K562 (cell line): ENCODE results near the gene LLGL2. TPM values are rescaled to one million over a fixed set of nuclear protein-coding genes. Genes with fewer than 3 reads are reported as not detected.

Experiments used
- CHD4 ChIP-seq: fragments of 200-600 bp; sonication (generic); IDR thresholded peaks from 3 replicates; pipeline ENCODE4 v1.6.1; 2012; ENCODE audit warnings: low read depth, mild to moderate bottlenecking, mixed read lengths, low read length, inconsistent platforms; ENCODE audit not compliant: insufficient read depth, insufficient replicate concordance, poor library complexity, severe bottlenecking
- FIP1L1 ChIP-seq: fragments of 200-400 bp; formaldehyde crosslinking; IDR thresholded peaks from 2 replicates; pipeline ENCODE4 v1.6.1; 2018; ENCODE audit warnings: mild to moderate bottlenecking, low read depth, low read length; ENCODE audit not compliant: poor library complexity, severe bottlenecking
- JUN ChIP-seq, 2 experiments: sonication (generic) in 1 of 2; formaldehyde crosslinking in 1 of 2; IDR thresholded peaks; 2 replicates each; pipeline versions ENCODE4 v1.6.1 to v1.8.0; 2012 to 2022; ENCODE audit warnings: borderline replicate concordance in 2 of 2, mild to moderate bottlenecking in 2 of 2, improper control_type of control experiment in 1 of 2, low read depth in 1 of 2, low read length in 1 of 2, missing genetic modification reagents in 1 of 2
- PHF8 ChIP-seq: fragments of 200-600 bp; sonication (generic); IDR thresholded peaks from 2 replicates; pipeline ENCODE4 v1.6.1; 2012; ENCODE audit warnings: mixed run types, mild to moderate bottlenecking, inconsistent platforms, low read length, moderate library complexity, borderline replicate concordance
- RBBP5 ChIP-seq: fragments of 200-600 bp; sonication (generic); IDR thresholded peaks from 2 replicates; pipeline ENCODE4 v1.6.1; 2012; ENCODE audit warnings: borderline replicate concordance, mild to moderate bottlenecking, low read length, control low read depth, inconsistent platforms; ENCODE audit not compliant: insufficient read depth, poor library complexity, severe bottlenecking
- RBFOX2 ChIP-seq: fragments of 200-400 bp; formaldehyde crosslinking; IDR thresholded peaks from 2 replicates; pipeline ENCODE4 v1.6.1; 2017; ENCODE audit warnings: low read depth, mild to moderate bottlenecking, low read length, moderate library complexity
- SAP30 ChIP-seq: fragments of 200-600 bp; sonication (generic); IDR thresholded peaks from 2 replicates; pipeline ENCODE4 v1.6.1; 2012; ENCODE audit warnings: borderline replicate concordance, low read depth, mild to moderate bottlenecking, moderate library complexity, low read length, control low read depth, inconsistent platforms; ENCODE audit not compliant: insufficient read depth, poor library complexity, severe bottlenecking
- TBP ChIP-seq: optimal IDR thresholded peaks from 2 replicates; pipeline ENCODE3; 2011; ENCODE audit warnings: low read depth, low read length, improper control_type of control experiment
- TGIF2 ChIP-seq: sonication (generic); formaldehyde crosslinking; IDR thresholded peaks from 2 replicates; pipeline ENCODE4 v1.8.1; 2022; ENCODE audit warnings: mild to moderate bottlenecking, missing genetic modification reagents, moderate library complexity
- ZBTB7A ChIP-seq: IDR thresholded peaks from 2 replicates; pipeline ENCODE4 v1.6.1; 2011; ENCODE audit warnings: low read depth, mild to moderate bottlenecking, low read length, moderate library complexity, borderline replicate concordance; ENCODE audit not compliant: control insufficient read depth
- ZFX ChIP-seq: sonication (generic); formaldehyde crosslinking; IDR thresholded peaks from 2 replicates; pipeline ENCODE4 v1.8.0; 2022; ENCODE audit warnings: mild to moderate bottlenecking, missing genetic modification reagents, moderate library complexity
- ZNF324 ChIP-seq: fragments of 250-450 bp; sonication (Bioruptor Pico); IDR thresholded peaks from 2 replicates; pipeline ENCODE4 v1.4.0; 2020; ENCODE audit warnings: mild to moderate bottlenecking
- polyA plus RNA-seq, 8 experiments: library from polyadenylated mRNA; depleted of rRNA in 4 of 8; stranded (reverse) in 5 of 8; unstranded in 3 of 8; fragments of >200 nt; fragmentation: Nextera tagmentation in 2 of 8; fragmentation: Illumina TruSeq in 1 of 8; extraction: Ambion mirVana in 2 of 8; extraction: Trizol in 1 of 8; gene quantifications; 2 replicates each; pipeline versions ENCODE4 v1.2.1 to v1.2.3, GENCODE V29; 2011 to 2014; ENCODE audit warnings: inconsistent platforms in 1 of 8, missing spikeins in 1 of 8
- total RNA-seq, 7 experiments: library from RNA; depleted of rRNA in 6 of 7; stranded (reverse); fragments of >200 nt in 6 of 7; fragmentation: Illumina TruSeq in 2 of 7; extraction: Trizol in 2 of 7; gene quantifications; 2 replicates each; pipeline versions ENCODE4 v1.2.1 to v1.2.3, GENCODE V29; 2011 to 2021; ENCODE audit warnings: low replicate concordance in 1 of 7
- TF ChIP-seq, protein P1 (sequence below): sonication (generic); formaldehyde crosslinking; IDR thresholded peaks from 2 replicates; pipeline ENCODE4 v1.9.0; 2022; ENCODE audit warnings: mild to moderate bottlenecking, missing genetic modification reagents
- TF ChIP-seq, protein P2 (sequence below), 2 experiments: IDR thresholded peaks; 2 replicates each; pipeline ENCODE4 v1.6.1; 2011; ENCODE audit warnings: borderline replicate concordance in 1 of 2, control low read depth in 1 of 2, low read depth in 1 of 2, low read length in 1 of 2, mild to moderate bottlenecking in 1 of 2, mixed read lengths in 1 of 2, moderate library complexity in 1 of 2; ENCODE audit not compliant: insufficient read depth in 1 of 2, insufficient read length in 1 of 2, poor library complexity in 1 of 2, severe bottlenecking in 1 of 2; ENCODE audit errors: extremely low read depth in 1 of 2
- TF ChIP-seq, protein P3 (sequence below): sonication (generic); formaldehyde crosslinking; IDR thresholded peaks from 2 replicates; pipeline ENCODE4 v1.8.0; 2022; ENCODE audit warnings: missing genetic modification reagents, mild to moderate bottlenecking, moderate library complexity, borderline replicate concordance
- TF ChIP-seq, protein P4 (sequence below): fragments of 250-450 bp; sonication (Bioruptor Pico); IDR thresholded peaks from 2 replicates; pipeline ENCODE4 v1.9.0; 2021; ENCODE audit warnings: mild to moderate bottlenecking, inconsistent platforms

The LLGL2 gene
- total and polyA plus RNA-seq, 9 of the 15 experiments (the other 6 are each of a cell fraction or from before 2014, with no cell fraction given) = 0.32 to 24.4 (median 10.2) TPM

DNA sequence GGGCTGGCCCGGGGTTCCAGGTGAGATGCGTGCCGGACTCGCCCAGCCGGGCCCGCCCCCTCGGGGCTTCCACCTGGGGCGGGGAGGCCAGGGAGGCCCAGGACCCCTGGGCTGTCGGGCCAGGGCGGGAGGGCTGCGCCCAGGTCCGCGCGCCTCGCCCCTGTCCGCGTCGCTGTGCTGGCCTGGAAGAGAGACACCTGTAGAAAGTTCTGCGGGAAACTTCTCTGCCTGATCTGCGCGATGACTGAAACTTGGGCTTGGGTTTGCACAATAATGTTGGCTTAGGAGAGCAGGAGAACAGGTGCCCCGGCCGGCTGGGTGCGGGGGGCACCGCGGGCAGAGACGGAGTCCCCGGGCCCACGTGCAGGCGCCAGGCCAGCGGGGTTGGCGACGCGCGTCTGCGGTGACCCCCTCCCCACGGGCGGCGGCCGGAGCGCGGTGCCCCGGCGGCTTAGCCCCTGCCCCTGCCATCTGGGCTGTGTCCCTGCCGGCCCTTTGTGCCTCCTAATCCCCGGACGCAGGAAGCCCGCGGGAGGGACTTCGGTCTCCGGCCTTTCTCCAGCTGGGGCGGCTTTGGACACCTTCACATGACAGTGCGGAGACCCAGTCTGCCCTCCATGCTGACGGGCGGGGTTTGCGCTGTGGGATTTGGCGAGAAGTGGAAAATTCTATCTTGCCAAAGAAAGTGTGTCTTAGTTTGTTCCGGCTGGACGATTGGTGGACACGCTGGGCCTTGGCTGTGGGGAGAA is 483 bp downstream of the LLGL2 start (continued):
- TF ChIP-seq RBFOX2 (peak; percentile 31), SAP30 (peak; percentile 28), ZFX (peak; percentile 14; the same call in 1 of the 2 replicates), JUN (IDR thresholded peaks at IDR 0.05; ENCODE audit: borderline replicate concordance, low read depth, low read length) (no peak), JUN (CRISPR knock-in tag; IDR thresholded peaks at IDR 0.05; ENCODE audit: borderline replicate concordance) (no peak), RBBP5 (peak; percentile 58), TBP (no peak), CHD4 (peak; percentile 41), ZNF324 (CRISPR knock-in tag) (no peak), FIP1L1 (peak; percentile 51), TGIF2 (CRISPR knock-in tag) (0 out of 2 replicates have a peak, but pooled peaks have one; percentile 43), PHF8 (peak; percentile 64; the same call in 1 of the 2 replicates), ZBTB7A (peak; percentile 29; the same call in 1 of the 2 replicates)
- TF ChIP-seq, protein P1, sequence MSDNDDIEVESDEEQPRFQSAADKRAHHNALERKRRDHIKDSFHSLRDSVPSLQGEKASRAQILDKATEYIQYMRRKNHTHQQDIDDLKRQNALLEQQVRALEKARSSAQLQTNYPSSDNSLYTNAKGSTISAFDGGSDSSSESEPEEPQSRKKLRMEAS (CRISPR knock-in tag) = 0 out of 2 replicates have a peak, but pooled peaks have one; percentile 15
- TF ChIP-seq, protein P2, sequence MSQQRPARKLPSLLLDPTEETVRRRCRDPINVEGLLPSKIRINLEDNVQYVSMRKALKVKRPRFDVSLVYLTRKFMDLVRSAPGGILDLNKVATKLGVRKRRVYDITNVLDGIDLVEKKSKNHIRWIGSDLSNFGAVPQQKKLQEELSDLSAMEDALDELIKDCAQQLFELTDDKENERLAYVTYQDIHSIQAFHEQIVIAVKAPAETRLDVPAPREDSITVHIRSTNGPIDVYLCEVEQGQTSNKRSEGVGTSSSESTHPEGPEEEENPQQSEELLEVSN (IDR thresholded peaks at IDR 0.05; ENCODE audit: borderline replicate concordance in 1 of 2, extremely low read depth in 1 of 2, insufficient read depth in 1 of 2, insufficient read length in 1 of 2, low read depth in 1 of 2, low read length in 1 of 2, poor library complexity in 1 of 2, severe bottlenecking in 1 of 2) = peak in 1 of 2 experiments; percentile 25
- TF ChIP-seq, protein P3, sequence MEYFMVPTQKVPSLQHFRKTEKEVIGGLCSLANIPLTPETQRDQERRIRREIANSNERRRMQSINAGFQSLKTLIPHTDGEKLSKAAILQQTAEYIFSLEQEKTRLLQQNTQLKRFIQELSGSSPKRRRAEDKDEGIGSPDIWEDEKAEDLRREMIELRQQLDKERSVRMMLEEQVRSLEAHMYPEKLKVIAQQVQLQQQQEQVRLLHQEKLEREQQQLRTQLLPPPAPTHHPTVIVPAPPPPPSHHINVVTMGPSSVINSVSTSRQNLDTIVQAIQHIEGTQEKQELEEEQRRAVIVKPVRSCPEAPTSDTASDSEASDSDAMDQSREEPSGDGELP (CRISPR knock-in tag) = peak; percentile 60; the same call in 1 of the 2 replicates
- TF ChIP-seq, protein P4, sequence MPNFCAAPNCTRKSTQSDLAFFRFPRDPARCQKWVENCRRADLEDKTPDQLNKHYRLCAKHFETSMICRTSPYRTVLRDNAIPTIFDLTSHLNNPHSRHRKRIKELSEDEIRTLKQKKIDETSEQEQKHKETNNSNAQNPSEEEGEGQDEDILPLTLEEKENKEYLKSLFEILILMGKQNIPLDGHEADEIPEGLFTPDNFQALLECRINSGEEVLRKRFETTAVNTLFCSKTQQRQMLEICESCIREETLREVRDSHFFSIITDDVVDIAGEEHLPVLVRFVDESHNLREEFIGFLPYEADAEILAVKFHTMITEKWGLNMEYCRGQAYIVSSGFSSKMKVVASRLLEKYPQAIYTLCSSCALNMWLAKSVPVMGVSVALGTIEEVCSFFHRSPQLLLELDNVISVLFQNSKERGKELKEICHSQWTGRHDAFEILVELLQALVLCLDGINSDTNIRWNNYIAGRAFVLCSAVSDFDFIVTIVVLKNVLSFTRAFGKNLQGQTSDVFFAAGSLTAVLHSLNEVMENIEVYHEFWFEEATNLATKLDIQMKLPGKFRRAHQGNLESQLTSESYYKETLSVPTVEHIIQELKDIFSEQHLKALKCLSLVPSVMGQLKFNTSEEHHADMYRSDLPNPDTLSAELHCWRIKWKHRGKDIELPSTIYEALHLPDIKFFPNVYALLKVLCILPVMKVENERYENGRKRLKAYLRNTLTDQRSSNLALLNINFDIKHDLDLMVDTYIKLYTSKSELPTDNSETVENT (CRISPR knock-in tag) = 0 out of 2 replicates have a peak, but pooled peaks have one; percentile 17
